ENCODE data around the gene CELSR1. TPM values are rescaled to one million over a fixed set of nuclear protein-coding genes. Genes with fewer than 3 reads are reported as not detected.

CELSR1 gene
- polyA plus RNA-seq, 1 experiment: 0.14 TPM

GRCh38 chr22:46500201-46500600 is 37.2 kb downstream of the CELSR1 start:
- CTCF ChIA-PET: no interaction called here
- Histone ChIP-seq H3K4me3 (ENCODE audit: low read depth, low read length) (no peak overlapping the region), H3K27ac (ENCODE audit: low read depth, low read length) (no peak overlapping the region), H3K27me3 (ENCODE audit: control insufficient read depth, insufficient read depth, low read length) (peaks cover 9% of the 10 kb centered on the region), H3K9me3 (ENCODE audit: control insufficient read depth, insufficient read depth, low read length) (no peaks in the 10 kb centered on the region)
- POLR2A ChIA-PET: no interaction called here
- no peak for DNase-seq (ENCODE audit: low read depth, low spot score)
- TF ChIP-seq CTCF (IDR thresholded peaks at IDR 0.05; ENCODE audit: low read depth, low read length): no peak

- Histone ChIP-seq H3K9me3 (ENCODE audit: control insufficient read depth, insufficient read depth, low read length) (no peaks in the 10 kb centered on the region), H3K27me3 (ENCODE audit: control insufficient read depth, insufficient read depth, low read length) (peaks cover 9% of the 10 kb centered on the region), H3K4me3 (ENCODE audit: low read depth, low read length) (no peak overlapping the region), H3K27ac (ENCODE audit: low read depth, low read length) (no peak overlapping the region)
- no peak for TF ChIP-seq CTCF (IDR thresholded peaks at IDR 0.05; ENCODE audit: low read depth, low read length)
- POLR2A ChIA-PET: no interaction called here
- CTCF ChIA-PET: no interaction called here
- DNase-seq (ENCODE audit: low read depth, low spot score): no peak
Observed at GRCh38 chr22:46499805-46500189, 37.6 kb downstream of the CELSR1 start.

- ChIA-PET POLR2A (no interaction called here), CTCF (no interaction called here)
- Histone ChIP-seq H3K4me3 (ENCODE audit: low read depth, low read length) (no peak overlapping the region), H3K27me3 (ENCODE audit: control insufficient read depth, insufficient read depth, low read length) (no peaks in the 10 kb centered on the region), H3K9me3 (ENCODE audit: control insufficient read depth, insufficient read depth, low read length) (no peaks in the 10 kb centered on the region; the same call in 1 of the 2 replicates), H3K27ac (ENCODE audit: low read depth, low read length) (no peak overlapping the region)
- no peak for DNase-seq (ENCODE audit: low read depth, low spot score)
- no peak for TF ChIP-seq CTCF (IDR thresholded peaks at IDR 0.05; ENCODE audit: low read depth, low read length)
Observed at GRCh38 chr22:46491946-46492345, 45.5 kb downstream of the CELSR1 start.

- Histone ChIP-seq H3K27me3 (ENCODE audit: control insufficient read depth, insufficient read depth, low read length) (no peaks in the 10 kb centered on the region), H3K27ac (ENCODE audit: low read depth, low read length) (no peak overlapping the region), H3K9me3 (ENCODE audit: control insufficient read depth, insufficient read depth, low read length) (no peaks in the 10 kb centered on the region; the same call in 1 of the 2 replicates), H3K4me3 (ENCODE audit: low read depth, low read length) (no peak overlapping the region)
- DNase-seq (ENCODE audit: low read depth, low spot score): no peak
- ChIA-PET POLR2A (no interaction called here), CTCF (no interaction called here)
- TF ChIP-seq CTCF (IDR thresholded peaks at IDR 0.05; ENCODE audit: low read depth, low read length): no peak
Observed at GRCh38 chr22:46490538-46490937, 46.9 kb downstream of the CELSR1 start.

GRCh38 chr22:46486996-46487717 is 50.3 kb downstream of the CELSR1 start:
- ChIA-PET POLR2A (no interaction called here), CTCF (no interaction called here)
- TF ChIP-seq CTCF (IDR thresholded peaks at IDR 0.05; ENCODE audit: low read depth, low read length): no peak
- Histone ChIP-seq H3K27ac (ENCODE audit: low read depth, low read length) (no peak overlapping the region), H3K27me3 (ENCODE audit: control insufficient read depth, insufficient read depth, low read length) (peaks cover 3% of the 10 kb centered on the region), H3K9me3 (ENCODE audit: control insufficient read depth, insufficient read depth, low read length) (no peaks in the 10 kb centered on the region; the same call in 1 of the 2 replicates), H3K4me3 (ENCODE audit: low read depth, low read length) (no peak overlapping the region)
- no peak for DNase-seq (ENCODE audit: low read depth, low spot score)

Measured in AG04450 (cell line).